Thymus (tissue), 14 donors: ENCODE data around the gene ZC3H15. TPM values are rescaled to one million over a fixed set of nuclear protein-coding genes. Genes with fewer than 3 reads are reported as not detected.
"Not testable (repeated sequence)": the region's sequence is repeated elsewhere in the genome, so short reads cannot be mapped to it uniquely, and the experiment has no call there.

ENCODE experiments used
- DNase-seq, 9 donors: peaks; one replicate each; pipeline ENCODE4 v3.0.0-alpha.2; 2013; ENCODE audit warnings: low spot score in 9 of 9, low read depth in 6 of 9, missing footprints in 1 of 9
- H3K27ac ChIP-seq, 2 donors: one replicate each; pipeline ENCODE4 v1.5.1; 2013; ENCODE audit warnings: control low read depth in 1 of 2, low read depth in 1 of 2, low read length in 1 of 2, mild to moderate bottlenecking in 1 of 2, moderate library complexity in 1 of 2
- H3K27me3 ChIP-seq, 2 donors: one replicate each; pipeline ENCODE4 v1.5.1; 2013; ENCODE audit warnings: low read length in 1 of 2; ENCODE audit not compliant: control insufficient read depth in 2 of 2, insufficient read depth in 1 of 2
- H3K36me3 ChIP-seq, 2 donors: one replicate each; pipeline ENCODE4 v1.5.1; 2013; ENCODE audit warnings: low read length in 1 of 2, mild to moderate bottlenecking in 1 of 2, moderate library complexity in 1 of 2; ENCODE audit not compliant: control insufficient read depth in 2 of 2, insufficient read depth in 2 of 2
- H3K4me1 ChIP-seq, 2 donors: one replicate each; pipeline ENCODE4 v1.5.1; 2013; ENCODE audit warnings: low read length in 2 of 2; ENCODE audit not compliant: control insufficient read depth in 2 of 2, insufficient read depth in 2 of 2
- H3K4me3 ChIP-seq, 2 donors: one replicate each; pipeline ENCODE4 v1.5.1; 2013; ENCODE audit warnings: low read length in 2 of 2, control low read depth in 1 of 2, mild to moderate bottlenecking in 1 of 2
- H3K9me3 ChIP-seq, 2 donors: one replicate each; pipeline ENCODE4 v1.5.1; 2013; ENCODE audit warnings: low read length in 1 of 2, mild to moderate bottlenecking in 1 of 2; ENCODE audit not compliant: control insufficient read depth in 2 of 2, insufficient read depth in 1 of 2
- WGBS: extraction: QIAGEN DNeasy Blood & Tissue Kit; methylation state at CpG from one replicate; pipeline ENCODE4 v1.1.7; 2013; 5-methylcytosine and 5-hydroxymethylcytosine counted together
- long read RNA-seq, 10 donors: transcript quantifications; one replicate each; lab custom pipeline, GENCODE V29; 2026
- polyA plus RNA-seq: library from polyadenylated mRNA; stranded (reverse); fragments of 200-250 nt; gene quantifications from one replicate; pipeline ENCODE4 v1.2.3, GENCODE V29; 2013
- total RNA-seq: library from RNA; stranded (reverse); fragments of 120-200 nt; gene quantifications from one replicate; pipeline ENCODE4 v1.2.4, GENCODE V29; 2013
- donor health status: healthy.

Gene ZC3H15
- total RNA-seq (72.7 TPM), polyA plus RNA-seq (75.9 TPM)
- long read RNA-seq, donor 1, partial matches to known transcripts, result 0 of 2 reads
- long read RNA-seq, donor 1, other reads (novel, unspliced or antisense), result 0 of 2 reads
- long read RNA-seq, donor 2, transcript ZC3H15-201 (10 exons, 2,138 nt), result major isoform, 56 of 87 reads
- long read RNA-seq, donor 2, partial matches to known transcripts, result 31 of 87 reads
- long read RNA-seq, donor 2, other reads (novel, unspliced or antisense), result 0 of 87 reads
- long read RNA-seq, donor 3, transcript ZC3H15-201 (10 exons, 2,138 nt), result major isoform, 45 of 110 reads
- long read RNA-seq, donor 3, partial matches to known transcripts, result 58 of 110 reads
- long read RNA-seq, donor 3, other reads (novel, unspliced or antisense), result 5 of 110 reads
- long read RNA-seq, donor 4, transcript ZC3H15-201 (10 exons, 2,138 nt), result major isoform, 11 of 25 reads
- long read RNA-seq, donor 4, partial matches to known transcripts, result 14 of 25 reads
- long read RNA-seq, donor 4, other reads (novel, unspliced or antisense), result 0 of 25 reads
- long read RNA-seq, donor 5, transcript ZC3H15-201 (10 exons, 2,138 nt), result major isoform, 27 of 130 reads
- long read RNA-seq, donor 5, partial matches to known transcripts, result 102 of 130 reads
- long read RNA-seq, donor 5, other reads (novel, unspliced or antisense), result 0 of 130 reads
- long read RNA-seq, donor 6, transcript ZC3H15-201 (10 exons, 2,138 nt), result major isoform, 22 of 33 reads
- long read RNA-seq, donor 6, partial matches to known transcripts, result 10 of 33 reads
- long read RNA-seq, donor 6, other reads (novel, unspliced or antisense), result 0 of 33 reads
- long read RNA-seq, donor 7, transcript ZC3H15-201 (10 exons, 2,138 nt), result major isoform, 28 of 76 reads
- long read RNA-seq, donor 7, partial matches to known transcripts, result 45 of 76 reads
- long read RNA-seq, donor 7, other reads (novel, unspliced or antisense), result 0 of 76 reads
- long read RNA-seq, donor 8, transcript ZC3H15-201 (10 exons, 2,138 nt), result major isoform, 5 of 13 reads
- long read RNA-seq, donor 8, partial matches to known transcripts, result 7 of 13 reads
- long read RNA-seq, donor 8, other reads (novel, unspliced or antisense), result 0 of 13 reads
- long read RNA-seq, donor 9, transcript ZC3H15-201 (10 exons, 2,138 nt), result major isoform, 10 of 30 reads
- long read RNA-seq, donor 9, partial matches to known transcripts, result 15 of 30 reads
- long read RNA-seq, donor 9, other reads (novel, unspliced or antisense), result 5 of 30 reads
- long read RNA-seq, donor 10, transcript ZC3H15-201 (10 exons, 2,138 nt), result major isoform, 19 of 46 reads
- long read RNA-seq, donor 10, partial matches to known transcripts, result 27 of 46 reads
- long read RNA-seq, donor 10, other reads (novel, unspliced or antisense), result 0 of 46 reads

- peak within 1 kb of the TSS; percentile 84 to 89 for H3K27ac ChIP-seq
- peak; percentile 91 to 98 (median 95) for DNase-seq
- no peaks in the 10 kb centered on the region for H3K27me3 ChIP-seq
- H3K9me3 ChIP-seq, result no peaks in the 10 kb centered on the region
- peaks cover 5 to 10% of the 10 kb centered on the region in 2 donors for H3K4me1 ChIP-seq
- H3K36me3 ChIP-seq, result no peaks in the 10 kb centered on the region
- under 1% methylated on average over 63 of the region's 63 CpGs for WGBS
- H3K4me3 ChIP-seq, result peak within 1 kb of the TSS; percentile 84 to 90
These were observed at the start of gene ZC3H15 for GRCh38 chr2:186485871-186486650. Gene ZC3H15, plus strand, starts transcription at chr2:186486260. Its CDS starts 123 bp downstream, at chr2:186486383.

GRCh38 chr2:186437719-186438118, 48.3 kb upstream of the ZC3H15 start:
- 99% methylated on average over 6 of the region's 6 CpGs for WGBS
- Histone ChIP-seq H3K36me3 (no peaks in the 10 kb centered on the region), H3K9me3 (peaks cover 0 to 8% of the 10 kb centered on the region in 2 donors), H3K4me1 (no peaks in the 10 kb centered on the region), H3K4me3 (no peak overlapping the region), H3K27ac (no peak overlapping the region), H3K27me3 (no peaks in the 10 kb centered on the region)
- DNase-seq, result no peak

DNA sequence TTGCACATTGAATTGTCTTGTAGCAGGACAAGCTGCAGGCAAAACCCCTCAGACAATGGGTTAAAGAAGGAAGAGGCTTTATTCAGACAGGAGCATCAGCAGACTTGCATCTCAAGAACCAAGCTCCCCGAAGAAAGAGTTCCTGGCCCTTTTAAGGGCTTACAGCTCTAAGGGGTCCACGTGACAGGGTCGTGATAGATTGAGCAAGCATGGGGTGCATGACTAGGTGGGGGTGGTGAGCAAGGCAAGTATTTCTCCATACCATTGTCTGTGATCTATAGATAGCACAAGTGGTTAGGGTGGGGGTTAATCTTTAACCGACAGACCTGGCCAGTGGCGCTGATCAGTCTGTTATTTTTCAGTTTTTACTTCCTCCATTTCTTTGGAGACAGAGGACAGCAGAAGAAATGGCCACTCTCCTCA, 46.4 kb upstream of the ZC3H15 start:
- not testable (repeated sequence) for H3K4me1 ChIP-seq, H3K27ac ChIP-seq, H3K27me3 ChIP-seq, H3K36me3 ChIP-seq, H3K4me3 ChIP-seq, DNase-seq, H3K9me3 ChIP-seq
- 95% methylated on average over 5 of the region's 5 CpGs for WGBS

DNA sequence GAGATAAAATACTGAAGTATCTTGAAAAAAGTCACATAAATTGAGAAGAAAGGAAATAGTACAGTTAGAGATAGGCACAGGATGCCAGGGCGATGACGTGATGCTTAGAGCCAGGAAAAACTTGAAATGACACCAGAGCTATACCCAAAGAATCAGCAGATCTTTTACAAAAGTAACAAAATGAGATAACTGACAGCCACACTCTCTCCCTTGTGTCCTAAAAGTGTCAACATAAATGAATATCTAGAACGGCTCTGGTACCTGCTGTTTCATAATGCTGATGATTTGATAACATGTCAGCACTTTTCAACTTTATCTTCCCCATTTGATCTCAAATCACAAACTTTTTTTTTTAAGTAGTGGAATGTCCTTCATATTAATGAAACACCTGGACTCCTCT, 45.6 kb upstream of the ZC3H15 start:
- WGBS, result 80% methylated on average over 3 of the region's 3 CpGs
- no peak overlapping the region for H3K27ac ChIP-seq
- H3K4me1 ChIP-seq, result no peaks in the 10 kb centered on the region
- no peaks in the 10 kb centered on the region for H3K27me3 ChIP-seq
- H3K4me3 ChIP-seq, result no peak overlapping the region
- no peaks in the 10 kb centered on the region for H3K36me3 ChIP-seq
- peaks cover 0 to 8% of the 10 kb centered on the region in 2 donors for H3K9me3 ChIP-seq
- DNase-seq, result no peak

DNA sequence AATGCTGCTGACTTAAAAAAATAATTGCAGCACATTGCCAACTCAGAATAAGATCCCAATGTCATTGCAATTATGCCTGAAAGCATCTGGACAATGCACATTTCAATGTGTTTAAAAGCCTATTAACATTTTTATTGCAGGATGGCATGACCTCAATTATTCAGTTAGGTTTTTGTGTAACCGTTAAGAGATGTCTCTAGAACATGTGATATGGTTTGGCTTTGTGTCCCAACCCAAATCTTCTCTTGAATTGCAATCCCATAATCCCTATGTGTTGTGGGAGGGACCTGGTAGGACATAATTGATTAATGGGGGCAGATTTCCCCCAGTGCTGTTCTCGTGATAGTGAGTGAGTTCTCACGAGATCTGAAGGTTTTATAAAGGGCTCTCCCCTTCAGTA, 43.2 kb upstream of the ZC3H15 start:
- no peaks in the 10 kb centered on the region for H3K4me1 ChIP-seq
- no peak overlapping the region for H3K27ac ChIP-seq
- WGBS, result 97% methylated on average over 3 of the region's 3 CpGs
- no peak for DNase-seq
- peaks cover 0 to 2% of the 10 kb centered on the region in 2 donors for H3K9me3 ChIP-seq
- no peak overlapping the region for H3K4me3 ChIP-seq
- no peaks in the 10 kb centered on the region for H3K36me3 ChIP-seq
- no peaks in the 10 kb centered on the region for H3K27me3 ChIP-seq

- DNase-seq, result no peak
- no peaks in the 10 kb centered on the region for H3K9me3 ChIP-seq
- no peaks in the 10 kb centered on the region for H3K36me3 ChIP-seq
- H3K4me1 ChIP-seq, result no peaks in the 10 kb centered on the region
- 96% methylated on average over 2 of the region's 2 CpGs for WGBS
- no peak overlapping the region for H3K27ac ChIP-seq
- no peaks in the 10 kb centered on the region for H3K27me3 ChIP-seq
- H3K4me3 ChIP-seq, result no peak overlapping the region
These were observed 42.2 kb upstream of the ZC3H15 start for GRCh38 chr2:186443851-186444250.

GRCh38 chr2:186445506-186445905, 40.6 kb upstream of the ZC3H15 start:
- over 99% methylated on average over 4 of the region's 4 CpGs for WGBS
- Histone ChIP-seq H3K27me3 (no peaks in the 10 kb centered on the region), H3K9me3 (no peaks in the 10 kb centered on the region), H3K36me3 (no peaks in the 10 kb centered on the region), H3K4me1 (no peaks in the 10 kb centered on the region), H3K27ac (no peak overlapping the region), H3K4me3 (no peak overlapping the region)
- no peak for DNase-seq

GRCh38 chr2:186455613-186456012, 30.4 kb upstream of the ZC3H15 start:
- DNase-seq, result no peak
- no peaks in the 10 kb centered on the region for H3K36me3 ChIP-seq
- H3K4me1 ChIP-seq, result no peaks in the 10 kb centered on the region
- H3K9me3 ChIP-seq, result no peaks in the 10 kb centered on the region
- no peaks in the 10 kb centered on the region for H3K27me3 ChIP-seq
- no peak overlapping the region for H3K4me3 ChIP-seq
- no peak overlapping the region for H3K27ac ChIP-seq
